Uterus (tissue), 2 donors: ENCODE results near the gene ZNF335.

Experiments
- POLR2A ChIP-seq, 2 donors: fragments of 450-650 bp; IDR thresholded peaks; one replicate each; pipeline ENCODE4 v1.6.1; 2016; ENCODE audit warnings: antibody characterized with exemption in 2 of 2, mild to moderate bottlenecking in 1 of 2, moderate library complexity in 1 of 2
- TF ChIP-seq, protein P1 (sequence below), 4 experiments: fragments of 200-600 bp in 2 of 4; fragments of 450-650 bp in 2 of 4; sonication (generic) in 2 of 4; IDR thresholded peaks; one replicate each; pipeline ENCODE4 v1.5.1; 2016 to 2019; ENCODE audit warnings: antibody characterized with exemption in 4 of 4, mild to moderate bottlenecking in 2 of 4, moderate library complexity in 1 of 4

- TF ChIP-seq, protein P1, sequence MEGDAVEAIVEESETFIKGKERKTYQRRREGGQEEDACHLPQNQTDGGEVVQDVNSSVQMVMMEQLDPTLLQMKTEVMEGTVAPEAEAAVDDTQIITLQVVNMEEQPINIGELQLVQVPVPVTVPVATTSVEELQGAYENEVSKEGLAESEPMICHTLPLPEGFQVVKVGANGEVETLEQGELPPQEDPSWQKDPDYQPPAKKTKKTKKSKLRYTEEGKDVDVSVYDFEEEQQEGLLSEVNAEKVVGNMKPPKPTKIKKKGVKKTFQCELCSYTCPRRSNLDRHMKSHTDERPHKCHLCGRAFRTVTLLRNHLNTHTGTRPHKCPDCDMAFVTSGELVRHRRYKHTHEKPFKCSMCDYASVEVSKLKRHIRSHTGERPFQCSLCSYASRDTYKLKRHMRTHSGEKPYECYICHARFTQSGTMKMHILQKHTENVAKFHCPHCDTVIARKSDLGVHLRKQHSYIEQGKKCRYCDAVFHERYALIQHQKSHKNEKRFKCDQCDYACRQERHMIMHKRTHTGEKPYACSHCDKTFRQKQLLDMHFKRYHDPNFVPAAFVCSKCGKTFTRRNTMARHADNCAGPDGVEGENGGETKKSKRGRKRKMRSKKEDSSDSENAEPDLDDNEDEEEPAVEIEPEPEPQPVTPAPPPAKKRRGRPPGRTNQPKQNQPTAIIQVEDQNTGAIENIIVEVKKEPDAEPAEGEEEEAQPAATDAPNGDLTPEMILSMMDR (IDR thresholded peaks at IDR 0.05): no peak
- no peak for TF ChIP-seq POLR2A (IDR thresholded peaks at IDR 0.05)
These were observed 34.2 kb upstream of the ZNF335 start for GRCh38 chr20:46006022-46006705.
